ENCODE data around the gene MOV10L1. TPM values are rescaled to one million over a fixed set of nuclear protein-coding genes. Genes with fewer than 3 reads are reported as not detected.

MOV10L1 gene
- total RNA-seq, 1 donor from 2014 or later, result not detected

GRCh38 chr22:50089231-50089630, 575 bp upstream of the MOV10L1 start:
- ATAC-seq (ENCODE audit: poor library complexity) (no peak), DNase-seq (no peak)
- intact Hi-C loops (cut with DNase I), result no loop called here

DNA sequence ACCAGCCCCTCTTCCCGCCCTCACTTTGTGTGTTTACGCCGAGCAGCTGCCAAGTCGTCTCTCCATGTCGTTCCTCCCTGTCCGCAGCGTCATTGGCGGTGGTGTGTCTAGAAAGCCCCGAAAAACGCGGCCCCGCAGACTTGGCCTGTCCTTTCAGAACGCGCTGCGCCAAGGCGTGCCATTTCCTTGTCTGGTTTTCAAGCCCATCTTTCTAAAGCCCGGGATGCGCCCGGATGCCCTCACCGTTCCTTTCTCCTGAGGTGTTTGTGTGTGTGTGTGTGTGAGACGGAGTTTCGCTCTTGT, 557 bp downstream of the MOV10L1 start:
- DNase-seq, result no peak
- ATAC-seq (ENCODE audit: poor library complexity), result no peak
- intact Hi-C loops (cut with DNase I), result no loop called here

- ATAC-seq (ENCODE audit: poor library complexity) (no peak), DNase-seq (no peak)
- intact Hi-C loops (cut with DNase I), result no loop called here
Observed at GRCh38 chr22:50091092-50091768, 1.4 kb downstream of the MOV10L1 start.

DNA sequence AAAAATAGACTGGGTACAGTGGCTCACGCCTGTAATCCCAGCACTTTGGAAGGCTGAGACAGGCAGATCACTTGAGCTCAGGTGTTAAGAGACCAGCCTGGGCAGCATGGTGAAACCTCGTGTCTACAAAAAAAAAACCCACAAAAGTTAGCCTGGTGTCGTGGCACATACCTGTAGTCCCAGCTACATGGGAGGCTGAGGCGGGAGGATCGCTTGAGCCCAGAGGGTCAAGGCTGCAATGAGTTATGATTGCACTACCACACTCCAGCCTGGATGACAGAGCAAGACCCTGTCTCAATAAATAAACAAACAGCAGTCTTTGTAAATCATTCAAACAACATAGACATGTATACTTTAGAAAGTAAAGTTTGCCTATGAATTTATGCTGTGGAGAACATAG, 2.5 kb downstream of the MOV10L1 start:
- intact Hi-C loops (cut with DNase I), result no loop called here
- no peak for DNase-seq
- no peak for ATAC-seq (ENCODE audit: poor library complexity)

- intact Hi-C loops (cut with DNase I), result no loop called here
- no peak for DNase-seq
- ATAC-seq (ENCODE audit: poor library complexity), result no peak
Observed at GRCh38 chr22:50098052-50098451, 8.2 kb downstream of the MOV10L1 start.

GRCh38 chr22:50101870-50102565, 12.2 kb downstream of the MOV10L1 start:
- intact Hi-C loops (cut with DNase I), result no loop called here
- DNase-seq (no peak), ATAC-seq (ENCODE audit: poor library complexity) (no peak)

- ATAC-seq (ENCODE audit: poor library complexity) (no peak), DNase-seq (no peak)
- intact Hi-C loops (cut with DNase I), result no loop called here
Observed at GRCh38 chr22:50102946-50103345, 13.1 kb downstream of the MOV10L1 start.

- ATAC-seq (ENCODE audit: poor library complexity), result no peak
- intact Hi-C loops (cut with DNase I), result no loop called here
- DNase-seq, result no peak
Observed at GRCh38 chr22:50104141-50104544, 14.3 kb downstream of the MOV10L1 start.

DNA sequence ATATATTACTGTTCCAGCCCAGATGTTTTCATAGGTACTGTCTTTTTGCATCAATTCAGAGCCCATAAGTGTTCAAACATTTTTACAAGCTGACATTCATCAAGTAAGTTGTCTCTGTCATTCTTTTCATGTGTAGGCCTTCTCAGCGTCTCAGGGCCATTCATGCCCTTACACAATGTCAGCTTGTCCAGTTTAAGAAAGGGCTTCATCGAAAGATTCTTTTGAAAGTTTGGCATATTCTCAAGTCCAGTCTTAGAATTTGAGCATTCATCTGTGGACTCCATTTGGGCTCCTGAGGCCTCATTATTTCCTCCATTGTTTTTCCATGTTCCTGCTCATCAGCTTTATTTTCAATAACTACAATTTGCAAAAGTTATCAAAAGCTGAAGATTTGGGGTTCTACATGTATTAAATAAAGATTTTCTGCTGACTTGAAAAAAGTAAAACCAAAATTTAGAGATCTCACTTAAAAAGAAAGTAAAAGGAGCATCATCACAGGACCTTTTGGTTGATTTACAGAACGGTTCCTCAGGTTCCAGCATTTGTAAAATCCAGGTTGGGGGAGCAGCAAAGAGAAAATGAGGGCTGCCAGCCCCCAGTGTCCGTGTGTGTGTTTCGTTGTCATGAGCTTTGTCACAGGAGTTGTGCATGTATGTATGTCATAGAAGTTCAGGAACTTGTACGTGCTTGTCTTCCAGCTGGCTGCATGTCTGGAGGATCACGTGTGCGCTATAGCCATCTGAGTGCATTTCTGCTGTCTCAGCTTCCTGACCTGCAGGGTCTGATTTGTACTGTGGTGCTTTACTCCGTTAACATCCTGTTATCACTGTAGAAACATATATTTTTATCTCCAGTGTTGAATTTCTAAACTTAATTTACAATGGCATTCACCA, 15.6 kb downstream of the MOV10L1 start:
- DNase-seq, result no peak
- ATAC-seq (ENCODE audit: poor library complexity), result no peak
- intact Hi-C loops (cut with DNase I), result no loop called here

- DNase-seq, result no peak
- no peak for ATAC-seq (ENCODE audit: poor library complexity)
- intact Hi-C loops (cut with DNase I), result no loop called here
Observed at GRCh38 chr22:50107529-50107928, 17.7 kb downstream of the MOV10L1 start.

DNA sequence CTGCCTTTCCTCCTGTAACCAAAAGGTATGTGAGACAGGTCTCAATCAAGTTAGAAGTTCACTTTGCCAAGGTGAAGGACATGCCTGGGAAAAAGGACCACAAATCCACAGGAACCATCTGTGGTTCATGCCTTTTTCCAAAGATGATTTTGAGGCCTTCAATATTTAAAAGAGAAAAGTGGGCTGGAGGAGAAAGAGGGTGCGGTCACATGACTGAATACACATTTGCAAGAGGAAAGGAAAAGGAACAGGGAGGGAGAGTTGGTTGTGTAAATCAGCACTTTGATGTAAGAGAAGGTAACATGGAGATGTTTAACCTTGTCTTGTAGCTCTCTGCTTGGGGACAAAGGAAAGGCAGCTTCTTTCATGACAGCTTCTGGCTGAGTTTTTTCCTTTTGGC, 21.2 kb downstream of the MOV10L1 start:
- ATAC-seq (ENCODE audit: poor library complexity), result no peak
- intact Hi-C loops (cut with DNase I), result no loop called here
- DNase-seq, result no peak

- intact Hi-C loops (cut with DNase I), result no loop called here
- ATAC-seq (ENCODE audit: poor library complexity), result no peak
- no peak for DNase-seq
Observed at GRCh38 chr22:50112151-50113118, 22.6 kb downstream of the MOV10L1 start.

GRCh38 chr22:50114221-50115021, 24.6 kb downstream of the MOV10L1 start:
- ATAC-seq (ENCODE audit: poor library complexity) (no peak), DNase-seq (no peak)
- intact Hi-C loops (cut with DNase I), result no loop called here

- intact Hi-C loops (cut with DNase I), result no loop called here
- DNase-seq (no peak), ATAC-seq (ENCODE audit: poor library complexity) (no peak)
Observed at GRCh38 chr22:50115693-50116092, 25.9 kb downstream of the MOV10L1 start.

DNA sequence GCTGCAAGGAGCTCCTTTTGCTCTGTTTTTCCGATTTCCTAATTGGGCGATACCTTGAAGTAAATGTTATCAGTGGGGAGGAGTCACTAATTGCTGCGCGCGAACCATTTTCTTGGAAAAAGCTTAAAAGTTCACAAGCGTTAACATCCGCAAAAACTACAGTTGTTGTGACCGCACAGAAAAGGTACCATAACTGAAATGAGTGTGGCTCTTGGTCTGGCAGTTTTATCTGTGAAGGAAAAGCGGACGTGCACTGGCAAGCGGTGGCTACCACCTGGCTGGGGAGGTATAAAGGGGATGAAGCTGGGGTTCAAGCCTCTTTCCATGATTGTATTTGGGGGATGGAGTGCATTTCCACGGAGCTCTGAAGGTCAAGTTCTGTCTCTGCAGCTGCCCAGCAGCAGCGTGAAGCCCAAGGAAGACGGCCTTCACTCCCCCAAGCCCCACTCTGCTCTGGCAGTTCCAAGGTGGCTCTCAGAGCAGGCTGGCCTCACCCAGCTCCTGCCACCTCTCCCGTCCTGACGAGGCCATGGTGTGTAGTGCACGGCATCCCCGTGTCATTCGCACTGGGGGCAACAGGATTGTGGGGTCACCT, 27.5 kb downstream of the MOV10L1 start:
- DNase-seq (no peak), ATAC-seq (ENCODE audit: poor library complexity) (no peak)

DNA sequence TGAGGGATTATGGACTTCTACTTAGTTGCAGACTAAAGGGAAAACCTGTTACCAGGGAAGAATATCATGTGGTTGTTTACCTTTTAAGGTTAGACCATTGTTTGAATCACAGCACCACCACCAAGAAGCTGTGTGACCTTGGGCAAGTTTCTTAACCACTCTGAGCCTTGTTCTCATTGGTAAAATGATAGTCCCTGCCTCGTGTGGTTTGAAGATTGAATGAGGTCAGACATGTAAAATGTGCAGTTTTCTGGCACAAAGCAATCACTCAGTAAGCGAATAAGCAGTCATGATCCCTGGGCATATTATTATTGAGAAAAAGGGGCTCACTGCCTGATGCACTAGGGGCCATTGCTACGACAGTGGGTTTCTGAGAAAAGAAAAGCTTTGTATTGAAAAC, 28.3 kb downstream of the MOV10L1 start:
- intact Hi-C loops (cut with DNase I), result no loop called here
- ATAC-seq (ENCODE audit: poor library complexity), result no peak
- no peak for DNase-seq

More for the DNA sequence above, 27.5 kb downstream of the MOV10L1 start:
- intact Hi-C loops (cut with DNase I), result no loop called here

DNA sequence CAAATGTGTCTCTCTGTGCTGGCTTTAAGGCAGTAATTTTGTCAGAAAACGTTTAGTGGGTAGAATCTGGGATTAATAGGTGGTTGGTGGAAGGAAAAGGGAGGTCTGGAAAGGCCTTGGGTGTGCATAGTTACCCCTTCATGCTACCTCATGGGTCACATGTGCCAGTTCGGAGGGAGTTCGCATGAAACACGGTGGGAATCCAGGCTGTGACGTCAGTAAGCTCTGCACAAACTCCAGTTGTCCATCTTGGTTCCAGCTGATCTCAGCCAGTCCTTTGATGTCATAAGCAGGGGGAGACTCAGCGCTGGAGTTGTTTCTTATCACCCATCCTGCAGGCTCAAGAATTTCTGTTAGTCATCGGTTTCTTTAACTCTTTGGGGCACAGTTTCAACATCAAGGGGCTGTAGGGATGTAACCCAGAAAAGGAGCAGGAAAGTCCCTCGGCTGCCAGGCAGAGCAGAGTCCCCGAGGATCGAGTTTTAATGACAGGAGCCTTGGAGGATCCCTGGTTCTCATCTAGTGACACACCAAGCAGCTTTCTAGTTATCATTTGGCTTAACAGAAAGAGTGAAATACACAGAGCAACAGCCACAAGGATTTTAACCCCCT, 28.9 kb downstream of the MOV10L1 start:
- ATAC-seq (ENCODE audit: poor library complexity) (no peak), DNase-seq (no peak)
- intact Hi-C loops (cut with DNase I), result no loop called here
